Activated CD8-positive, alpha-beta memory T cell treated with anti-CD3 and anti-CD28 coated beads for 24 hours (primary cell): ENCODE measurements around the gene MRTO4.

Experiments used
- DNase-seq: peaks from one replicate; pipeline ENCODE4 v3.0.0-alpha.2; 2020

MRTO4 gene

DNA sequence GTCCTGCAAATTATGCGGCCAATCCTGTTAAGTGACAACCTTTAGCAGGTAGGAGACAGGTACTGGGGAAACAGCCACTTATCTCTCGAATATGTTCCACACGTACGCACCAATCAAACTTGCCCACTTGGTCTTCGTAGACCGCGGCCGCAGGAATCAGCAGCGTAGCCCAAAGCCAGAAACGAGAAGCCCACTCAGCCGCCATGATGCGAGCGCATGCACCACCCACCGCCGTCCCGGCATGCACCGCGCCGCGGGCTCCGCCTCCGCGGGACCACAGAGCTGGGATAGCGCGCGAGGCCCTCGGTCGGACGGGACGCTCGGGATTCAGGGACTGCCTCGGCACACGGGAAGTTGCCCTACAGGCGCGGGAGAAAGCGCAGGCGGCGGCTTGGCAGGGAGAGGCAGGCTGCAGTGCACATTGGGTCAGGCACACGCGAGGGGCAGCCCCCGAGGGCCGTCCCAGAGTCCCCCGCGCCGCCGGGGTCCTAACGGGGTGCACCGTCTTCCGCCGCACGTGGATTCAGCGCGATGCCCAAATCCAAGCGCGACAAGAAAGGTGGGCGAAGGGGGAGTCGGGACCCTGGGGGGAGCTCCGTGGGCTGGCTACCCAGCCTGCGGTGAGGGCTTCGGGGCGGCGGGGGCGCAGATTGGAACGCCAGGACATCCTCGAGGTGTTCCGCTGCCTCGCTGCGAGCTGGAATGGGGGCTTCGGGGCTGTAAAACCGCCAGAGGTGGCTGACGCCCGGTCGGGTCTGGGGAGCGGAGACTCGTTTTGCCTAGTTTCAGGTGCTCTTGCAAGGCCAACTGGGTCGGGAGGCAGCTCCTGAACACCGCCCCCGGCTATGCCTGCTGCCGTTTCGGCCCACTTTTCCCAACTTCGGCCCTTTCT lies at the start of gene MRTO4, which contains the start of gene EMC1:
TSS of gene MRTO4 (plus strand) at position 501 of the 892 bp plus-strand sequence. CDS start at position 532, 31 bp downstream.
TSS of gene EMC1 (minus strand) at position 220 of the 892 bp plus-strand sequence. CDS start at position 205, 15 bp downstream.
- peak; percentile 99 for DNase-seq

DNA sequence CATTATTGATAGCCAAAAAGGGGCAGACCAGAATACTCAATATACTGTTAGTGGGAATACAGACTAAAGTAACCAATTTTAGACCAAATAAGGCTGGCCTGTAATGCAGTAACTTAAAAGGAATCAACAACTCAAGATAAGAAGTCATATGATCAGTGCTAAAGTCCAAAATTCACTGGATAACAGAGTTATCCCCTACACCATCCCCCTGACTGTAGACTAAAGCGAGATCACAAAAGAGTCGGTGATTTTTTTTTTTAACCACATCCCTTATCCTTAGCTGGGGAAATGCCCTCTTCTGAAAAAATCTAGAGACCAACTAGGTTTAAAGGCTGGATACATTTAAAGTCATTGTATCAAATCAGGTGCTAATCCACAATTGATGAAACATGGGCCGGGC lies 49.2 kb upstream of the MRTO4 start:
- no peak for DNase-seq

DNA sequence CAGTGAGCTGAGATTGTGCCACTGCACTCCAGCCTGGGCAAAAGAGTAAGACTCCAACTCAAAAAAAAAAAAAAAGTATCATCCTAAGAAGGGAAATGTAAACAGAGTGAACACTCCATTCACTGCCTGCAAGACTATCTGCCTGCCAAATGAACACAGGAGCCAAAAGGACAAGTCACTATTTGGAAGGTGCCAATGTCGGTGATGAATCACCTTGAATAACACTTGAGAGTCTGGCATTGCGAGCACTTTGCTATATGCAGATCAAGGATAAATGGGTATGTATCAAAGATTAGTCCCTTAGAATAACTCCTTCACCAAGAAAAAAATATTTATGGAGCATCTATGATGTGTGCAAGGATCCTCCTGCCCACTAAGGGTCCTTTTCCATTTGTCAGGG lies 48.2 kb upstream of the MRTO4 start:
- no peak for DNase-seq

DNA sequence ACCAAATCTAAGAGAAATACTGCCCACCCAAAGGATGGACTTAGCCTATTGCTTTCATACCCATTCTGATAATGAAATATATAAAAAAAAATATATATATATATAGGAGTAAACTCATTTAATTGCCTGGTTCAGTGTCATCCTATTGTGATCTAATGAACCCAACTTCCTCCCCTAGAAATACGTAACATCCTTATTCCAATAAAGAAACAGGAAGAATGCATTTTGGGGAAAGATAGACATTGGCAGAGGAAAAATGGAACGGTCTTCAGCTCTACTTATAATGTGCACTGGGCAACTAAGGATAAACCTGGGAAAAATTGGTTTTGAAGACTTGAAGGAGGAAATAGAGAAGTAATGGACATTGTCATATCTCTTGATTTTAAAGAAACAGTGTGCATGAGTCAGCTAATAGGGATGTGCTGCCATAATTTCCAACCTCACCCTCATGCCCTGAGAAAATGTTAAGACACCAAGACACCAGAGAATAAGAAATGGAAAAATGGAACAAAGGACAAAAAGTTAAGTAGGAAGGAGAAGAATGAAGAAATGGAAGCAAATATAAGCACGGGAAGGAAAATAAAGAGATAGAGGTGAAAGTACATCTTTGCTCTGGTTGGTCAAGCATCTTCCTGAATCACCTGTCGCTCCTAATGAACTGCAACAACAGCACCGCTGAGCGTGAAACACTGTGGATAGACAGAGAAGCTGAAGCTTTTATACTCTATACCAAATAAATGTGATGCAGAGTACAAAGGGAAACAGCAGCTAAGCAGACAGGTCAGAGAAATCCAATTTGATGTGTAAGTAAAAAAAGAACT lies 46.9 kb upstream of the MRTO4 start:
- no peak for DNase-seq

- no peak for DNase-seq
Observed at GRCh38 chr1:19205403-19205802, 46.2 kb upstream of the MRTO4 start.

- DNase-seq: no peak
Observed at GRCh38 chr1:19205845-19206244, 45.8 kb upstream of the MRTO4 start.

DNA sequence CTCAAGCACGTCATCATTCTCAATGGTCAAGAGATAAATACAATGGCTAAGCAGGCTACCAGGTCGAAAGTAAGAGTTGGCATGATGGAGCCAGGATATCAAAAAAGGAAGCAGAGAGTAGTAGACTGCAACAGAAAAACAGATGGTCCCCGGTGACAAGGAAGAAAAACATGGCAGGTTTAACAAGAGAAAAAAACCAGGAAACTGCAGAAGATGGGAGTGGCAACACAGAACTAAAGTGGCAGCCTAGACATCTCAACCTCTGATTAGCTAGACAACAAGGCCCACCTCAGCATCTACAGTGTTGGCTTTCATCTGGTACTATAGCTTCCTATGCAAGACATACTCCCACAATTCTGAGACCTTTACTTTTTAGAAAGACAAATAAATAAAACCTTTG lies 44.7 kb upstream of the MRTO4 start:
- no peak for DNase-seq

DNA sequence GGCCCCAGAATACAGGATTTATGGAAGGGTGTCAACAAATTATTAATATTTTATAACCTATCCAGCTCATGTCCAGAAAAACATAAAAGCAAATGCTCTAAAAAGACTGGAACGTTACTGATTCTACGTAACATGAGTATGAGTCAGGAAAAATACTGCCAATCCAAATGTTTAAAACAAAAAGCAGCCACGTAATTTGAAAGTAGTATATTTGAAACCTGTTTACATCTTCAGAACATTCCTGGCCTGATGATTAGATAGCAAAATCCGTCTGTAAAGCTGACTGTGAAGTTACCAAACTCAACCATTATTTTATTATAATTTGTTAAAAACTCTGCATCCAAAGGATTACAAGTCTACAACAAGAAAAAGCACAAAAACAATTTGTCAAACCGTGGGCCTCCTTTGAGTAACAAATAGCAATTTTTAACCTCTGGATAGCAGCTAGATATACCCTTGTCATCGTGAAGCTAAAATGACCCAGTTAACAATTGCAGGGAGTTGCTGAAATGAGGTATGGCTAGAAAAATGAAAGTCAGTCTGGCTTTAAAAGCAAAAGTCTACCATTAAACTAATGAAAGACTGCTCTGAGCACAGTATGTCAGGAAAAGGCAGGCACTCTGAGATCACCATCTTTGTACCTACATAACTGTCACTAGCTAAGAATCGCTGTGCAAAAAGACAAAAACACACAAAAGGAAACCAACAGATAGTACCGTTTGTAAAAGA lies 42.7 kb upstream of the MRTO4 start:
- DNase-seq: no peak

- peak; percentile 90 for DNase-seq
Observed at GRCh38 chr1:19209439-19209989, 42.1 kb upstream of the MRTO4 start.

DNA sequence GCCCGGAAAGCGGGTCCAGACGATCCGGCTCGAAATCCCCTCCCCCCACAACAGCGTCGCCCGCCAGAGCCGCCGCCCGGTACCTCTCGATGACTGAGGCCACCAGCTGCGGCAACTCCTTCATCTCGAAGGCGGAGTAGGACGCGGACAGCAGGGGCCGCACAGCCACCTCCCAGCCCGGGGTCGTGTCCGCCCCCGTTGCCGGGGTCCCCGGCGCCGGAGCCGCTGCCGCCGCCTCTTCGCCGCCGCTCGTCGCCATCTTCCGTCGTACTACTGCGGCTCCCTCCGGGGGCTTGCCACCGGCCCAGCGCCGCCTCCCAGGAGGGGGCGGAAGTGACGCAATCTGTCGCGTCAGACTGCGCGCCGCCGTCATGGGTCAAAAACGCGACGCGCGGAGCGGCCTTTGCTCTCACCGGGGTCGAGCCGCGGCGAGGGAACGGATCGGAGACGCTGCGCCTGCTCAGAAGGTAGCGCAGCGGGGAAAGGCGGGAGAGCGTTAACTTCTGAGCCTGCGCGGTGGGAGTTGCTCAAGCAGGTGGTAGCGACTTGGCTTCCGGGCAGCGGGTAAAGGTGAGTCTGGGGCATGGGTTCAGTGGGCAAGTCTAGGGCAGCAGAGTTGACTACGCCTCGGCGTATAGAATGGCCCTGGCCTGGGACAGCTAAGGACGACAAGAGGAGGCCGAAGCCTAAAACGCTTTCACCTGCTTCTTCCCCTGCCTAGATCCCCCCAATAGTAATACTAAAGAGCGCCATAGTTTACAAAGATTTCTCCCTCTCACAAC lies 41.4 kb upstream of the MRTO4 start, which contains the start of gene UBR4:
TSS of gene UBR4 (minus strand) at position 277 of the 782 bp plus-strand sequence. CDS start at position 259, 18 bp downstream.
- DNase-seq: peak; percentile 99

DNA sequence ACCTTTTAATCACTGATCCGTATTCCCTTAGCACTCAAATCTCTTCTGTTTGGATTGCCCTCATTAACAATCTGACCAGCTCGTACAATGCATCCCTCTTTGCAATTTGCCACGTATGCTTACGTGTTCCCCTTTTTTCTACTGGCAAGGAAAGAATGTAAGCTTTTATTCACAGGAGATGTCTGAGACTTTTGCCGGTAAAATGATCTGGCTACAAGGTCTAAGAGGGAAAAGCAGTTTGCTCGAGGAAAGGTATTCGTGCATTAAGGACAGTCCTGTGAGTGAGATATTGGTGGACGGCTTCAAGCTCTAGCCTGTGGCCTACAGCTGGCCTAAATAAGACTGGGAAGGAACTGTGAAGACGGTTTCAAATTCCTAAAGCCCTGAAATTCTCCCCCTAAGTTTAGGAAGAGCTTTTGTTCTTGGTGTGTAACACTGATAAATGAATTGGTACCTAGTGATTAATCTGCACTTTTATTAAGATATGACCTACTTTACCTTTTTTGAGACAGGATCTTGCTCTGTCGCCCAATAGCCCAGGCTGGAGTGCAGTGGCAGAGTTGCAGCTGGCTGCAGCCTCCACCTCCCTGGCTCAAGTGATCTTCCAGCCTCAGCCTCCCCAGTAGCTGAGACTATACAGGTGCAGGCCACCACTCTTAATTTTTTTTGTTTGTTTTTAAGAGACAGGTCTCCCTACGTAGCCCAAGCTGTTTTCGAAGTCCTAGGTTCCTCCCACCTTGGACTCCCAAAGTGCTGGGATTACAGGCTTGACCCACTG lies 40.6 kb upstream of the MRTO4 start:
- DNase-seq: peak; percentile 56

DNA sequence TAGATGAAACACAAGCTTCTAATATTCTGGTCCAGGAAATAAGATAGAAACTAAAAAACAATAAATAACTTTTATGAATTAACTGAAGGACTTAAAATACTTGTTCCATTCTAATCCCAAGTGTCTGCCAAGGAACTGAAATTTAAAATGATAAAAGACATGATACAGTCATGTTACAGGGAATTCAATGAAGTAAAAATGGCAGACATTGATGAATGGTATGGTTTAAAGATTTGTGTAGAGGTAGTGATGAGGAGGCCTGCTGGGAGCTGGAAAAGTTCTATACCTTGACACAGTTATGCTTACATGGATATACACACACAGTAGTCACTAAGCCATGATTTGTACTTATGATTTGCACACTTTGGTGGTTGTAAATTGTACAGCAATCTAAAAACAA lies 39.4 kb upstream of the MRTO4 start:
- no peak for DNase-seq

DNA sequence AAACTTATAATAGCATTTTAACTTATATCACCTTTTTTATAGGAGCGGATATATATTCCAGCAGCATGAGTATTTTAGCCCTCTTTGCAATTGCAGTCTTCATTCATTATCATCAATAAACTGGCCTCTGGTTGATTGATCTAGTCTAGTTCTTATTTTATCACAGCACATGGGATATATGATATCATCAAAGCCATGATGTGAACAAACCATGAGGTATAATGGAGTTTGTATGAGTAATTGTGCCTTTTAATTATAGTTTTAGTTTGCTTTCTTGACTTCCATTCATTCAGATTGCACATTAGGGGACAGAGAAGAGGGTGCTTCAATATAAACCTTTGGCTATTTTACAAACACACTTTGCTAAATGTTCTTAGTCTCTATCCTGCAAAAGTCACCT lies 38.0 kb upstream of the MRTO4 start:
- DNase-seq: no peak

DNA sequence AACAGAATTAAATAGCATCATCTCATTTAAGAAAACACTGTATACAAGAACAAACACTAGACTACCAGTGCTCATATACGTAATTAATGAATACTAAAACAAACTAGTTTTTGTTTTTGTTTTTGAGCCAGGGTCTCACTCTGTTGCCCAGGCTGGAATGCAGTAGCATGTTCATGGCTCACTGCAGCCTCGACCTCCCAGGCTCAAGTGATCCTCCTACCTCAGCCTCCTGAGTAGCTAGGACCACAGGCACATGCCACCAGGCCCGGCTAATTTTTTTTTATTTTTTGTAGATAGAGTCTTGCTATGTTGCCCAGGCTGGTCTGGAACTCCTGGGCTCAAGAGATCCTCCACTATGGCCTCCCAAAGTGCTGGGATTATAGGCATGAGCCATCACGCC lies 35.0 kb upstream of the MRTO4 start:
- DNase-seq: peak; percentile 37

- peak; percentile 42 for DNase-seq
Observed at GRCh38 chr1:19219451-19219850, 32.2 kb upstream of the MRTO4 start.

DNA sequence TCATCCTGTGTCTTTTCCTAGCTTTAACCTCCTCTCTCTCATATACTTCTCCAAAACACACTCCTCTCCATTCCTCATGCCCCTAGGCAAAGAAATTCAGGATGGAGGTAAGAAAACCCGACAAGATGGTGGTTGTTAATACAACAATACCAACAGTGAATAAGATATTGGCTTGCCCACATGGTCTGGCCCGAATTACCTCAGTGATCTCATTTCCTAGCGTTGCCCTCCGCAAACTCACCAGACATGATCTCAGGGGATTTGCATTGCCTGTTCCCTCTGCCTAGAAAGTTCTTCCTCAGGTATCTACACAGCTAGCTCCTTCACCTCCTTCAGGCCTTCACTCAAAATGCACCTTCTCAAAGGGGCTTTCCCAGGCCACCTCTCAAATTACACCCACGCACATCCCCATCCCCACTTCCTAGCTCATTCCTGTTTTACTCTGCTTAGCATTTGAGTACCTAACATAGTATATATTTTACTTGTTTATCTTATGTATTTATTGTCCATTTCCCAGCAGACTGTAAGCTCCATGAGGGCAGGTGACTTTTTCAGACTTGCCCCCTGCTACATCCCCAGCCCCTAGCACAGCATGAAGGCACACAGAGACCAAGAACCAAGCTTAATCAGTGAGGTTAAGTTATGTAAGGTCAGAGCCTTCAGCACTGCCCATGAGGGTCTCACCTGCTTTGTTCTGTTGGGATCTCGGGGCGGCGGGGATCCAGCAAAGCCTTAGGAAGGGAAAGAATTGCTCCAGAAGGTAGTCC lies 31.3 kb upstream of the MRTO4 start:
- no peak for DNase-seq

DNA sequence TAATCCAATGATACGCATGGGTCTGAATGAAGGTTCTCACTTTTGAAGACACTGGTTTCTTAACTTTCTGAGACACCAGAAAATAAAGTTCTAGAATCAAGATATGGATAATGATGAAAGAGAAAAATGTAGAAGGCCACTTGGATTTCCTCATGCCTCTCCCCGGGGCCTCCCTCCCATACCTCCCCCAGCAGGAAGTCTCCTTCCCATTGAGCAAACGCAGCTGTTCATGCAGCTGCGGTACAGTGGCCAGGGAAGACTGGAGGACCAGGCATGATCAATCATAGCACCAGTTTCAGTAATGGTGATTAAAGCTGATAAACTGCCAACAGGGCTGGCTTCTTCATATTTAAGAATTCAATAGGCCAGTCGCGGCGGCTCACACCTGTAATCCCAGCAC lies 30.6 kb upstream of the MRTO4 start:
- DNase-seq: no peak

DNA sequence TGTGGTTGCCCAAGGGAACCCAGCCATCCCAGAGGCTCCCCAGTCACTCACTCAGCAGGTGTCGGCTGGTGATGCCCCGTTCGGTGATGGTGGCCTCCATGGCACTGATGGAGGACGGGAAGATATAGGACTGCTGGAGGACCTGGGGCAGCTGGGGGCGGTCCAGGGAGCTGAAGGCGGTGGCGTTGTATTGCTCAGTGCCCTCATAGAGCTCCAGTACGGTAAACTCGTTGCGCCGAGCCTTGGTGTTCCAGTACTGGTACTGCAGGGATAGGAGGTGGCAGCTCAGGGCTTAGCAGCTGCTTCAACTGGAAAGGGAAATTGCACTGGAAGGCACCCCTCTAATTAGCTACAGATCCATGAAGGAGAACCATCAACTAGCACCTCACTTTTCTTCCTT lies 29.0 kb upstream of the MRTO4 start:
- no peak for DNase-seq

DNA sequence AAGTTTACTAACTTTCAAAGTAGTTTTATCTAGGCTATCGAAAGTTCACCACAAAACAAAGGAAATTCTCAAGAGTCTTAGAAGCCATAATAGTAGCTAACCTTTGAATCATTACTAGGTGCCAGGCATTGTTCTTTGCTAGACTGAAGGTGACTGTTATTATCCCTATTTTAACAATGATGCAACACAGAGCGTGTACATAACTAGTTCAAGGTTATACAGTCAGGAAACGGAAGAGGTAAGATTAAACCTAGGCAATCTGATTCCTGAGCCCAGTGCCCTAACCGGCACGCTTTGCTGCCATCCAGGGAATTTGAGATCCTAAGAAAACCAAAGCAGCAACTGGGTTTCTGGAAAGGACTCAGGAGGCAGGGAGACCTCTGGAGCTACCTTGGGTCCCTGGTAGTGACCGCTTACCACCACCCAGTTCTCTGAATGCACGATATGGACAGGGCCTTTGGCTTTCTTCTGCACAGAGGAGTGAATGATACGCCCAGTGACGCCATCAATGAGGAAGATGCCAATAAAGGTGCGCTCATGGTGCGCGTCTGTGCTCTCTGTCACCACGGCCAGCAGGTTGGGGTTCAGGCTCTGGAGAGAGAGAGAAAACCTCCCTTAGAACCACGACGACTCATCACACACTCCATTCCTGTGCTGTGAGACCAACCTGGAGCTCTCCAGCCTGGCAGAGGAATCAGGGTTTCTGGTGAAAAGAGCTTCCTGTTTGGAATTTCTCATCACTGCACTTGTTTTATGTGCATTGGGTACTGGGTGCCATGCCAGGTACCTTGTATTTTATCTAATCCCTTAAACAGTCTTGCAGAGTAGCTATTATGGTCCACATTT lies 28.4 kb upstream of the MRTO4 start:
- no peak for DNase-seq
